CD4-positive, alpha-beta T cell treated with Interleukin-17A for 1 hour (primary cell): ENCODE data around the gene ZBTB7B.
A peak's percentile ranks its signal among the peaks of the same experiment; 100 is the strongest.
"Not testable (repeated sequence)": the region's sequence is repeated elsewhere in the genome, so short reads cannot be mapped to it uniquely, and the experiment has no call there.

Source experiments
- DNase-seq: peaks from one replicate; pipeline ENCODE4 v3.0.0-alpha.2; 2020

Gene ZBTB7B

DNA sequence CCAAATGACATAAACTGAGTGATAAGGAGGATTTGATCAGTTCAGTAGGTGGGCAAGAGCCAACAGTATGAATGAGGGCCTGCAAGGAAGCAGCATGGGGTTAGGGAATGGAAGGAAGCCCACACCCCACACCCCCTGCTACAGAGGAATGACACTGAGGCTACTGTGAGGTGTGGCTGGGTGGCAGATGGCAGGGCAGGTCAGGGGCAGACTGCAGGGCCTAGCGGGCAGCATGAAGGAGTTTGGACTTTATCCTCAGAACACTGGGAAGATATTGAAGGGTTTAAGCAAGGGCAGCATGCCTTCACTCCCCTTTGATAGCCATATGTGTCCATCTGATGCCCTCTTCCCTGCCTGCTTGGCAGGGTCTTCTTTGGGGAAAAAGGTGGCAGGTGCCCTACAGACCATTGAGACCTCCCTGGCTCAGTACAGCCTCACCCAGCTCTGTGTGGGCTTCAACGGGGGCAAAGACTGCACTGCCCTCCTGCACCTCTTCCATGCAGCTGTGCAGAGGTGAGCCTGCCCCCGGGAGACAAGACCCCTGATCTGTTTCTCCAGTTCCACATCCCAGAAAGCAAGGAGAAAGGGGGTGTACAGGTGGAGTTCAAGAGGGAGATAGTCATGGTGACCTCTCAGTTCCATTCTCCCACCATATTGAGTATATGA, 13.3 kb upstream of the ZBTB7B start:
- DNase-seq = no peak

DNA sequence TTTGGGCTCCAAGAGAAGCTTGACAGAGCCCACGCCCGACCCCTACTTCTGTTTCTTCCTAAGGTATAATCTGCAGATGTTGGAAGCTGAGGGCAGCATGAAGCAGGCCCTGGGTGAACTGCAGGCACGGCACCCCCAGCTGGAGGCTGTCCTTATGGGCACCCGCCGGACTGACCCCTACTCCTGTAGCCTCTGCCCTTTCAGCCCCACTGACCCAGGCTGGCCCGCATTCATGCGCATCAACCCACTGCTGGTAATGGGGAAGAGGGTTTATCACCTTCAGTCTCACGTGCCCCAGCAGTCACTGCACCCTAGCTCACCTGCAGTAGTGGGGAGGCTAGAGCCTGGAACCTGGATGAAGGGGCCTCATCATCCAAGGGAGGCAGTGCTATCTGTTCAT, 12.3 kb upstream of the ZBTB7B start:
- no peak for DNase-seq

DNA sequence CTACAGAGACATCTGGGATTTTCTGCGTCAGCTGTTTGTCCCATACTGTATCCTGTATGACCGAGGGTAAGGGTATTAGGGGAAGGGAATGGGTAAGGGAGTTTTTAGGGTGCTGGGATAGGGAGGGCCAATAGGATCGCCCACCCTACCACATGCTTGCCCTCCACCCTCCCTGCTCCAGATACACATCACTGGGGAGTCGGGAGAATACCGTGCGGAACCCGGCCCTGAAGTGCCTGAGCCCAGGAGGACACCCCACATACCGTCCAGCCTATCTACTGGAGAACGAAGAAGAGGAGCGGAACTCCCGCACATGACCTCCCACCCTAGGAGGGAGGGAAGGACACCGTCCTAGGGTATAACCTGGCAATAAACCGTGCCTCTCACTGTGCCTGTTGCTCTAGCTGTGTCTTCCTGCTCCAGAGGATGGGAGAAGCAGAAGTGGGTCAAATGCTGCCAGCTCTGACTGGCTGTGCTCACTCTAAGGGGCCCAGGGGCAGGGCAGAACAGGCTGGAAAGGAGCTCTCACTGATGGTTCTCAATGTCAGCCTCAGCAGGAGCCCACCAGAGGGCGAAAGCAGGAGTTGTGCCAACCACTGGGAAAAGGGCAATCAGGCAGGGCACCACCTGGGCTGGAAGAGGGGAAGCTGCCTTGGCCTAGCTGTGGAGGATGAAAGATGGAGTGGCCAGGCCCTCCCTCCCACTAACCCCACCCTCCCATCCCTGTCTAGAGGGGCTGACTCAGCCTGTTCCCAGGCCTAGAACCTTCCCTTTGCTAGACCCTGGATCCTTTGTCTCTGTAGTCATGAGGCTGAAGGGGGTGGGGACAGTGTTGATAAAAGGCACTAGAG, 9.7 kb upstream of the ZBTB7B start:
- DNase-seq = no peak

DNA sequence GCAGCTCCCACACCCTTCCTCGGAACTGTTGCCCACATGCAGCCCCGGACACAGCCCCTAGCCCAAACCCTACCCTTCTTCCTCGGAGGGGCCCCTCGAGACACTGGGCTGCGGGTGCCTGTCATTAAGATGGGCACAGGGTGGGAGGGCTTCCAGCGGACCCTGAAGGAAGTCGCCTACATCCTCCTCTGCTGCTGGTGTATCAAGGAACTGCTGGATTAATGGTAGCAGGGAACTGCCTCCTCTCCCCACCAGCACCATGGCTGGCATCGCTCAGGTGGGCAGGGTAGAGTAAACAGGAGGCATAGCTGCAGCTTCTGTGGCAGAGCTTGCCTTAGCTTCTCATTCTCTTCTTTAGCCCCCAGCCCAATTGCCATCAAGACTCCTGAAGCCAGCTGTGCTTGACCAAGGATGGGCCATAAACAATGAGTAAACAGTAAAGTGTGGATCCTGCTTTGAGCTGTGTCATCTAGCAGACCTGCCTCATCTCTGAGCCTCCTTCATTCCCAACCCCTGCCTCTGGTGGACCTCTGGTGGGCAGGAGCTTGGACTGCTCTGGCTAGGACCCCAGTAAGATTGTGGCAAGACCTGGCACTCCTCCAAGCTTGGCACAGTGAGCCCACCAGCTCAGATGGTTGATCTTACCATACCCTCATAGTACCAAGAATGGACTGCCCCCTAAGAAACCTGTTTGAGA, 8.9 kb upstream of the ZBTB7B start, which contains the start of gene LENEP:
Gene LENEP (plus strand): TSS at position 15 of the 697 bp plus-strand sequence. CDS start 22 bp downstream, at position 37.
- DNase-seq = no peak

DNA sequence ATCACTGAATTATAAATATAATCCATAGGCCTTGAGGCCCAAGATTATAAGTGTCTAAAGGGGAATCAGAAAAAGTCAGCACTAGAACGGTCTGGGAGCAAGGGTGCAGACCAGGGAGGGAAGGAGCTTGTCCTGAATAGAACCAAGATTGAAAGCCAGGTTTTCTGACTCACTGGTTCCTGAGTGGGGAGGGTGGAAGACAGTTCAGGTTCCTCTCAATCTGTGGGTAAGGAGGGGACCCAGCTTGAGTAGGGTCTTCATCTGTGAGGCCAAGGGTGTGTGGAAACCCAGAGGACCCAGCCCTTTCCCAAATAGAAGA, 8.4 kb upstream of the ZBTB7B start:
- DNase-seq = no peak

DNA sequence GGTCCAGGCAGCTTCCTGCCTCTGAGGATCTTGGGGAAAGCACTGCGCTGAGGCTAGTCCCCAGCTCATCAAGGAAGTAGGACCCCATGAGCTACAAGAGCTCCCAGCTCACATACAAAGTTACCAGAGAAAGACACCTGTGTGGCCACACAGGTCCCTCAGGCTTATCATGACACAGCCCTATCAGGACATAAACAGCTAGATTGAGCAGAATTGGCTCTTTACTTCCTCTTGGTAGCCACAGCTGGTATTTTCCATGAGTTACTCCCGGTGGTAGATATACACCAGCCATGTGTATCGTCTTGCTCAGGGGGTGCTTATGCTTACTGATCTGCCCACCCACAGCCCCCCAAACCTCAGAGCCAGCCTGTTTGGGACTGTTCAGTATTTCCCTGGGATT, 8.0 kb upstream of the ZBTB7B start:
- no peak for DNase-seq

DNA sequence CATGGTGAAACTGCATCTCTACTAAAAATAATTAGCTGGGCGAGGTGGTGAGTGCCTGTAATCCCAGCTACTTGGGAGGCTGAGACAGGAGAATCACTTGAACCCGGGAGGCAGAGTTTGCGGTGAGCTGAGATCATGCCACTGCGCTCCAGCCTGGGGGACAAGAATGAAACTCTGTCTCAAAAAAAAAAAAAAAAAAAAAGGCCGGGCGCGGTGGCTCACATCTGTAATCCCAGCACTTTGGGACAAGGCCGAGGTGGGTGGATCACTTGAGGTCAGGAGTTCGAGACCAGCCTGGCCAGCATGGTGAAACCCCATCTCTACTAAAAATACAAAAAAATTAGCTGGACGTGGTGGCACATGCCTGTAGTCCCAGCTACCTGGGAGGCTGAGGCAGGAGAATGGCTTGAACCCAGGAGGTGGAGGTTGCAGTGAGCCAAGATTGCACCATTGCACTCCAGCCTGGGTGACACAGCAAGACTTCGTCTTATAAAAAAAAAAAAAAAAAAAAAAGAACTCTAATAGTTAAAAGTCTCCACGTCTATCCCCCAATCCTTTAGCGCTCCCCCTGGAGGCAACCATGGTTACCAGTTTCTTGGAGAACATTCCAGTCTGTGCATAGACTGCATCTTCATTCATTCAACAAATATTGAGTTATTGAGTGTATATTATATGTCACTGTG, 7.2 kb upstream of the ZBTB7B start:
- DNase-seq = not testable (repeated sequence)

DNA sequence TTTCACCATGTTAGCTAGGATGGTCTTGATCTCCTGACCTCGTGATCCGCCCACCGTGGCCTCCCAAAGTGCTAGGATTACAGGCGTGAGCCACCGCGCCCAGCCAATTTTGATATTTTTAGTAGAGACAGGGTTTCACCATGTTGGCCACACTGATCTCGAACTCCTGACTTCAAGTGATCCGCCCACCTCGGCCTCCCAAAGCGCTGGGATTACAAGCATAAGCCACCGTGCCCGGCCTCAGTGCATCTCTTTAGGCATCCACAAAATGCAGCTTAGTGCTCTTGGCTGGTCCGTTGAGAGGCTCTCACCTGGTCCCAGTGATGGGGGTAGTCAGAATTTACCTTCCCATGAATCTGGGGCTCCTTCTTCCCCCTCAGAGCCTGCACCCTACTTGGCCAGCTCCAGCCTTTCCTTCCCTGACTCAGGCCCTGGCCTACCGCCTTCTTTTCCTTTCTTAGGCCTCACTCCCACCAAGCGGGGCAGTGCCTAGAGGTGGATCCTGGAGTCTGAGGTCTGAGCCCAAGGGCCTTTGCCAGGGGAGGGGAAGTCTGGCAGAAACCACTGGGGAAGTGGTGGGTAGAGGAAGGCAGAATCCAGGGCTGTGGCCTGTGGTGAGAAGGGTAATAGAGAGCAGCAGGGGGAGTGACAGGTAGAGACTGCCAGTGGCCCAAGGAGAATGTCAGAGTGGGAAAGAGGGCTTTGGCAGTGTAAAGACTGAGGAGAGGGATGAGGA, 5.5 kb upstream of the ZBTB7B start:
- no peak for DNase-seq

DNA sequence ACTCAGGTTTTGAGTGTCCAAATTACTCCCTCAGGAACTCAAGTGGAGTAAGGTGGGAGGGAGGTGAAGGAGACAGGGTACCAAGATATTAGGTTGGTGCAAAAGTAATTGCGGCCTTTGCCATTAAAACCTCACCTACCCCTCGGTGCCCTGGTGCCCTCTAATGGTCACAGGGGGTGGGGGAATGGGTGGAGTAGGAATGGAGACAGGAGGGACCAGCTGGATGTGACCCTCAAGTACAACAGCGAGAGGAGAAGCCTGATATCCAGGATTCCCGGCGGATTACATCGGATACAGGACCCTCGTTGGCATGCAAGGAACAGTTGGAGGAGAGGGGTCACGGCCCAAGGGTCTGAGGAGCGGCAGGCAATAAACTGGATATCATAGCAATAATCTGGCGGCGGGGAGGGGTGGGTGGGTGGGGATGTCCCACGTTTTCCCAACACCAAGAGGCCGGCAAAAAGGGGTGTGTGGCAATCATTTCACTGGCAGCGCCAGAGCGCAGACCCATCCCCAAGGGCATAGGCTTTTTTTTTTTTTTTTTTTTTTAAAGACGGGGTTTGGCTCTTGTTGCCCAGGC, 4.3 kb upstream of the ZBTB7B start:
- DNase-seq = no peak

DNA sequence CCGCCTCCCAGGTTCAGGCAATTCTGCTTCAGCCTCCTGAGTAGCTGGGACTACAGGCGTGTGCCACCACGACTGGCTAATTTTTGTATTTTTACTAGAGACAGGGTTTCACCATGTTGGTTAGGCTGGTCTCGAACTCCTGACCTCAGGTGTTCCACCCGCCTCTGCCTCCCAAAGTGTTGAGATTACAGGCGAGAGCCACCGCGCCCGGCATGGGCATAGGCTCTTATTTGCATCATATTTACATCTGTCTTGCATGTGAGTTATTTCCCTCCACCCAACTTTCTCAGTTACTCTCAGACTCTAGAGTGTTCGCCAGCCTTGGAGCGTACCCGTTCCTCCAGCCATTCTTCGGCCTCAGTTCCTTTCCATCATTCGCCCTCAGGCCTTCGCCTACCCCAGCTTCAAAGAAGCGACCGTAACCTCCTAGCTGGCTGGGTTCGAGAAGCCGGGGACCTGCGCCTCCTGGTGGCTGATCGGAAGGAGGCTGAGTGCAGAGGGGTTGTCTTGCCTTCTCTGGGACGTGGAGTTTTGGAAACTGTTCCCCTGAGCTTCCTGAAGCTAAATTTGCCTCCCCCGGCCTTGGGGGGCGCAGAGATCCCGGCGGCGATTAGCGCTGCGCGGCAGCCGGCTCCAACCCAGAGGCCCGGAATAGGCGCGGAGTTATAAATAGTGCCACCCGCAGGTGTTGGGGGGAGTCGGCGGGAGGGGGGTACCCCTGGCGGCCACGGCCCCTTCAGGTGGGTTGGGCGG, 3.6 kb upstream of the ZBTB7B start:
- DNase-seq = peak; percentile 81

DNA sequence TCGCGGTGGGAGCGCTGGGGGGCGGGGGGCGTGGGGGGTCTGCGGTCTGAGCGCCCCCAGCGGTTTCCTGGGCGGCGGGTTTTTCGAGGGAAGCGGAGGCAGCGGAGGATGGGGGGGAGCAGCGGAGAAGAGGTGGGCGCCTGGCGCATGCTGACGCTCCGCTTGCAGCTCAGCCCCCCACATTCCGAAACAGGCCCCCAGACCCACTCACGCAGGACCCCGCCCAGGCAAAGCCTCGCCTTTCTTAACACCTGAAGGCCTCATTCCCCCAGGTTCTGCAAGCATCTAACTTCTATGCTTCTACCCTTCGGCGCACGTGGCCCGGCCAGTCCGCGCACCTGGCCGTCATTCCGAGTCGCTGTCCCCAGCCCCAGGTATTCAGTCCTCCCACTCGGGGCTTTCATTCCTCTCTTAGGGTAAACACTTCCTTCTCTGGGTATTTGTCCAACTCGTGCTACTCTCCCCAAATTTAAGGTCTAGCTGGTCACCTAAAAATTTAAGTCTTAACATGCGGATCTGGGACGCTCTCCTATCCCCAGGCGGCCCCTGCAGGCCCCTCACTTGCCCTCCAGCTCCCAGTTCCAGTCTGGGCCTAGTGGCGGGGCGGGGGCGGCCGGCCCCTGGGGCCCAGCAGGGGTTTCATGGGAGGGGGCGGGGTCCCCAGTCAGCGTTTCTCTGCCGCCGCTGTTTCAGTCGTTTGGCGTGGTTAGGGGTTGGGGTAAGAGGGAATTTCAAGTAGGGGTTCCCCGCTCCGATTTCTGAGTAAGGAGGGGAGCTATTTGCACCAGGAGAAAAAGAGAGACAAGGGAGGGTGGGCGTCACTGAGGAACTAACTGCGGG, 2.8 kb upstream of the ZBTB7B start:
- peak; percentile 54 for DNase-seq

DNA sequence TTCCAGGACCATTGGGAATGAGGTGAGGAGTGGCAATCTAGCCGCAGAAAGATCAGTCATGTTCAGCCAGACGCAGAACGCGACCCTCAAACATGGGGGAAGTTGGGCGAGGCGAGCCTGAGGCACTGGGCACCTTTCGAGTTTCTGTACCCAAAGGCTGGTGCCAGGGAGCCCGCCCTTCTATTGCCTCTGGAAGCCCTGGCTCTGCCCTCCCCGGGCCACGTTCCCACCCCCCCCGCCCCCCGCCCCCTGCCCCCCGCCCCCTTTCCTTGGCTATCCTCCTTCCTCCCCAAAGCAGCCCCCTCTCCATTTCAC, 2.2 kb upstream of the ZBTB7B start:
- no peak for DNase-seq

DNA sequence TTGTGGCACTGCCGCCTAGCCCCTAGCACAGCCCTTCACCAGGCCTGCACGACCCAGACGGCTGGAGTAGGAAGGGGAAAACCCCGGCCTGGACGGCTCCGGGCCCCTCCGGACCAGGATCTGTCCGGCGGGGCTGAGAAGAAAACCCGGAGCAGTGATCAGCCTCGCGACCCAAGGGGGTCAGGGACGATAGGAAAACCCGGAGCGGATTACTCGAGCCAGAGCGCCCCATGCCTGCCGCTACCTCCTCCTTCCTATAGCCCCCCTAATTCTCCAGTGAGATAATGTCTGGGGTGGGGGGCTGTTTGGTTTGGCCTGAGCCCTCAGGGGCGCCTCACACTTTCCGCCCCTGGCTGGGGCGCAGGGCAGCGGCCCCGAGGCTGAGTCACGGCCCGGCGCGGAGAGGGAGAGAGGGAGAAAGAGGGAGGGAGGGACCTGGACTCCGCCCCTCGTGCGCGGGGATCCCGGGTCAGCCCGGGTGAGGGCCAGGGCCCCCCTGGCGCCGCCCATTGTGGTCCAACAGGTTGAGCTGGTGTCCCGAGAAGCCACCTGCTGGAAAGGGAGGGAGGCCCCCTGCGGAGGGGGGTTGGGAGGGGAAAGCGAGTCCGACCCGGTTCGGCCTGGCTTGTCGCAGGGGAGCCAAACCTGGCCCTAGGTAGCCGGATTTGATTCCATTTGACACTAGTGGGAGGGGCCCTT, 1.7 kb upstream of the ZBTB7B start:
- peak; percentile 83 for DNase-seq

DNA sequence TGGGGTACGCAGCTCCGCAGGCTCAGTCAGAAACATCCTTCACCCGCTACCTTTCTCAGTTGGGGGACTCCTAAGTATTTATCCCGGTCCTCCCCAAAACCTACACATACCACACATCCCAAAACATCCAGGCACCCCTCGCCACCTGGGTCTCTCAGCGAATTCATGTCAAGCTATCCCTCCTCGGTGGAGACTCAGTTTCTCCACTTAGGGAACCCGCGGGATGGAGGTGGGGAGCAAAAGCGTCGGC, 1.3 kb upstream of the ZBTB7B start:
- no peak for DNase-seq

DNA sequence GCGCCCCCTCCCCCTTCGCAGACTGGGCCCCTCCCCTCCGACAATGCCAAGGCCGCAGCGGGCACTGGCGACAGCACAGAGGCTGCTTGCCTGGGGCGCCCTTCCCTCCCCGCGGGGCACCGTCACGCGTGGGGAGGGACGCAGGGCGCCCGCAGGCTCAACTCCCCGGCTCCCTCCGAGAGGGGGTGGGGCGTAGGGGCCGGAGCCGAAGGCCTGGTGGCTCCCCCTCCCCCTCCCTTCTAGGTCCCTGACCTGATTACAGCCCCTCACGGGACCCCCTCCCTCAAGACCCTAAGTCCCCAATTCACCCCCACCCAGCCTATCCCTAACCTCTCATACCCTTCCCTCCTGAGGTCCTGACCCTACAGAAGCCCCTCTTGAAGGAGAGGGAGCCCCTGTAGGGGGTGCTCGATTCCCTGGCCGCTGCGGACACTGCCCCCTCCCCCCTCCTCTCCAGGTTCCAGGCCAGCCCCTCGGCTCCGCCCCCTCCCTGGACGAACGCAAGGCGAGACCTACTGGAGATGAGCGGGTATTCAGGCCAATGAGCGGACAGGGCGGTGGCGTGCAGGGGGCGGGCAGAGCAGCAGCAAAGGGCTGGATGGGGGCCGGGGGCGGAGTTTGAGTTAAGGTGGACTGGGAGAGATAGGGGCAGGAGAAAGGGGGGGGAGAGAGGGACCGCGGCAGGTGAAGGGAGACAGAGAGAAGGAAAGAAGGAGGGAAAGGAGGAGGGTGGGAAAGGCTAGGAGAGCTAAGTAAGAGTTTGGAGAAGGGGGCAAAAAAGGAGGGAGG, 733 bp upstream of the ZBTB7B start:
- peak; percentile 98 for DNase-seq

DNA sequence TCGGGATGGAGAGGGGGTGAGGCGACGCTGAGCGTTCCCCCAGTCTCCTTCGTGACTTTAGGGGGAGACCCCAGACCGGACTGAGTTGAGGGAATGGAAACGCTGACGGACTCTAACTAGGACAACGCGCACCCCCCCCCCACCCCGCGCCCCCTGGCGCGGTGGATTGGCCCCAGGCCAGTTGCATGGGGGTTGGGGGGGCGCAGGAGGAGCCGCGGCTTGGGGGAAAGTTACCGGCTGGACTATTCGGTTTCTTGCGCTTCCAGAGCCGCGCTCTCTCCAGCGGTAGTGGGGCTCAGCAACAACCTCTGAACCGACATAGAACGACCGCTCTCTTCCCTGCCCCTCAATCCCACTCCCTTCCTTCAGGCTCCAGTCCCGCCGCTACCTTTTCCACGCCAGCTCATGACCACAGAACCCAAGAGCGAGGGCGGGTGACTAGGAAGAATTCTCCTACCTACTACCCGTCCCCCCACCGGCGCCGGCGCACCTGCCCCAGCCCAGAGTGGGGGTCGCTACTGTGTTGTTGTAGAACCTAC, 694 bp downstream of the ZBTB7B start:
- DNase-seq = no peak

DNA sequence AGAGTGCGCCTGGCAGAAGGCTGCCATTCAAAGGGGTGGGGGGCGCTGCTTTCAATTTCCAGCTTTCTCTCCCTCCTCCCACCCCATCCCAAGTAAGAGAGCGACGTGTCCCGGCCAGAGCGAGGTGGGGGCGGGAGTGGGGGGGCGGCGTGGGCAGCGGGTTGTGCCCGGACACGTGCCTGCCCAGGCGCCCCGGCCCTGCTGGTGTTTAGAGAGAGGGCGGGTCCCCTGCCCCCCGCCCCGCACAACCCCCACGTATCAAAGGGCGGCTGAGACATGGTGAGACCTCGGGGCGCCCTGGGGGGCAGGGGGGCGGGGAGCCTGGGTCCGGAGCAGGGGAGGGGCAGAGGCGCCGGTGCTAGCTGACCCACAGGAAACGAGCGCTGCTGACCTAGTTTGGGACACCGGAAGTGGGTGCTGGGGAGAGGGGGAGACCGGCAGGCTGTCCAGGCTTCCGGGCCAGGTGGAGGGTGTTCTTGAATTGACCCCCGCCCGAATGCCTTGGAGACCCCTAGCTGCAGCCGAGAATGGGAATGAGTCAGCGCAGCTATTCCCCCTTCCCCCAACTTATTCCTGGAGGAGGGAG, 1.3 kb downstream of the ZBTB7B start:
- no peak for DNase-seq

DNA sequence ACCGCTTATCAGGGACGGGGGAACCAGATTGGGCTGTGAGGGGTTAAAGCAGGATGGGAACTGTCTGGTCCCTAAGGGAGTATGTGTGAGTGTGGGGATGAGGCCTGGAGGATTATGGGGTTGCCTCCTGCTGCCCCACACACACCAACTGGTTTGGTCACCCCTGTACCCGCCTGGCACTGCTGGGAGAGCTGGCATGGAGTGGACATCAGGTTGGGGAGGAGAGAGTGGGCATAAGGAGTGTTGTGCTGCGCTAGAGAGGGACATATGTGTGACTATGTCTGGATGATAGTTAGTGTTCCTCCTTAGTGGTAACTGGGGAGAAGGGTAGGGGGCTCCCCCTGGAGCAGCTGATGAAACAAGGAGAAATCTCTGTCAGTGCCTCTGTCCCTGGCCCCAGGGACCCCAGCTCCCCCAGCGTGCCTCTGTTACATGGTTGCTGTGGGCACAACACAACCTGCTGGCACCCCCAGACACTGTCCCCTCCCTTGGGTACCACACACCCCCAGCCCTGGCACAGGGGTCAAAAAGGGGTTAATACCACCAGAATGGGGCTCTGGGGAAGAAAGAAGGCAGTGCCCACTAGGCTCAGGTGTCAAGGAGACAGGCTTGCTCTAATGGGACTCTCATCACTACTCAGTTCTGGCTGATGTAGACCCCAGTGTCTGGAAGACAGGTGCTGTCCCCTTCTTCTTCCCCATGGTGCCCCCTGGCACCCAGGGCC, 1.9 kb downstream of the ZBTB7B start:
- no peak for DNase-seq
